HepG2 (cell line): Measurements from ENCODE around the gene ABTB2. TPM values are rescaled to one million over a fixed set of nuclear protein-coding genes. Genes with fewer than 3 reads are reported as not detected.
A peak's percentile ranks its signal among the peaks of the same experiment; 100 is the strongest.
"Not testable (repeated sequence)": the region's sequence is repeated elsewhere in the genome, so short reads cannot be mapped to it uniquely, and the experiment has no call there.

Experiments used
- ATAC-seq: fragments of 200-7000 bp; cut with Tn5 transposase; 3 replicates; pipeline ENCODE4 v1.9.1; 2020; ENCODE audit warnings: mild to moderate bottlenecking, moderate library complexity
- BruUV-seq: library from RNA; stranded (reverse); fragments of 400-500 nt; replicated peaks from 2 replicates; lab custom pipeline; 2021; lab: Mats Ljungman, UMichigan
- CTCF ChIA-PET: fragments of 300-600 bp; formaldehyde crosslinking; extraction: SDS; loops from one replicate; lab custom pipeline; 2021; ENCODE audit warnings: low total read pairs, inconsistent platforms, low intra/inter-chr PET ratio; lab: Yijun Ruan, JAX
- POLR2A ChIA-PET: fragments of 350-600 bp; sonication (Branson Sonifier 250); formaldehyde crosslinking; loops from one replicate; lab custom pipeline; 2020; ENCODE audit warnings: antibody characterized with exemption, inconsistent platforms; lab: Yijun Ruan, JAX
- DNase-seq: peaks from one replicate; pipeline ENCODE4 v3.0.0-alpha.2; 2015; ENCODE audit warnings: low spot score
- FAIRE-seq: peaks from 3 replicates; lab custom pipeline; 2011; peaks lifted over from hg19 to GRCh38; lab: Jason Lieb, UNC
- H2AFZ ChIP-seq: one replicate; pipeline ENCODE4 v1.6.1; 2011; ENCODE audit warnings: low read length, inconsistent platforms
- H3K27ac ChIP-seq: fragments of 300-600 bp; 3 replicates; pipeline ENCODE4 v1.8.0; 2011; ENCODE audit warnings: mixed run types, mild to moderate bottlenecking, mixed read lengths, low read length, inconsistent platforms; ENCODE audit not compliant: insufficient read depth; ENCODE audit errors: extremely low read length
- H3K27me3 ChIP-seq, 2 experiments: fragments of 200-600 bp in 1 of 2; 2 replicates in 1 of 2; 3 replicates in 1 of 2; pipeline versions ENCODE4 v1.6.0 to v1.8.0; 2011; ENCODE audit warnings: low read length in 2 of 2, mild to moderate bottlenecking in 2 of 2, moderate library complexity in 2 of 2, inconsistent platforms in 1 of 2; ENCODE audit not compliant: insufficient read depth in 2 of 2, control insufficient read depth in 1 of 2
- H3K36me3 ChIP-seq, 2 experiments: fragments of 200-600 bp in 1 of 2; replicated peaks in 1 of 2; 2 replicates in 1 of 2; 3 replicates in 1 of 2; pipeline versions ENCODE4 v1.5.1 to v1.8.0; 2011; ENCODE audit warnings: low read length in 2 of 2, inconsistent platforms in 1 of 2; ENCODE audit not compliant: insufficient read depth in 2 of 2, control insufficient read depth in 1 of 2
- H3K4me1 ChIP-seq: 2 replicates; pipeline ENCODE4 v1.5.1; 2012; ENCODE audit warnings: low read length, inconsistent platforms; ENCODE audit not compliant: insufficient read depth
- H3K4me2 ChIP-seq: 2 replicates; pipeline ENCODE4 v1.6.0; 2011; ENCODE audit warnings: low read depth, low read length, inconsistent platforms
- H3K4me3 ChIP-seq, 3 experiments: fragments of 200-600 bp in 1 of 3; sonication (generic), shearing (Covaris generic) in 1 of 3; replicated peaks in 1 of 3; 2 replicates each; pipeline ENCODE4 v1.5.1; 2011 to 2016; ENCODE audit warnings: low read length in 3 of 3, inconsistent platforms in 2 of 3, low read depth in 2 of 3, mild to moderate bottlenecking in 2 of 3, control low read depth in 1 of 3, mixed read lengths in 1 of 3; ENCODE audit not compliant: insufficient read depth in 1 of 3
- H3K79me2 ChIP-seq: one replicate; pipeline ENCODE4 v1.6.1; 2011; ENCODE audit warnings: low read length, inconsistent platforms; ENCODE audit not compliant: insufficient read depth
- H3K9ac ChIP-seq: 2 replicates; pipeline ENCODE4 v1.6.0; 2011; ENCODE audit warnings: mild to moderate bottlenecking, low read depth, low read length, inconsistent platforms; ENCODE audit not compliant: insufficient read depth
- H3K9me3 ChIP-seq: 2 replicates; pipeline ENCODE4 v1.5.1; 2012; ENCODE audit warnings: mild to moderate bottlenecking, low read length
- H4K20me1 ChIP-seq: 2 replicates; pipeline ENCODE4 v1.6.0; 2011; ENCODE audit warnings: inconsistent platforms, mild to moderate bottlenecking, low read length, moderate library complexity; ENCODE audit not compliant: insufficient read depth
- FOXA3 ChIP-seq: IDR thresholded peaks from 2 replicates; pipeline ENCODE4 v1.6.1; 2016; ENCODE audit warnings: missing genetic modification reagents, missing compliant biosample characterization
- SOX13 ChIP-seq, 3 experiments: fragments of 450-650 bp in 1 of 3; sonication (generic) in 1 of 3; formaldehyde crosslinking in 1 of 3; IDR thresholded peaks in 2 of 3; conservative IDR thresholded peaks in 1 of 3; 2 replicates each; pipeline versions ENCODE4 v1.5.0 to v1.6.1; 2016 to 2020; ENCODE audit warnings: antibody characterized with exemption in 1 of 3, mild to moderate bottlenecking in 1 of 3, missing compliant biosample characterization in 1 of 3, missing genetic modification reagents in 1 of 3, moderate library complexity in 1 of 3
- ZNF121 ChIP-seq: sonication (generic); formaldehyde crosslinking; IDR thresholded peaks from 2 replicates; pipeline ENCODE4 v1.5.0; 2020; ENCODE audit warnings: mild to moderate bottlenecking, missing genetic modification reagents
- ZNF841 ChIP-seq: sonication (generic); formaldehyde crosslinking; IDR thresholded peaks from 2 replicates; pipeline ENCODE4 v1.8.1; 2023; ENCODE audit warnings: missing genetic modification reagents, borderline replicate concordance
- WGBS: methylation state at CpG from one replicate; pipeline ENCODE4 v1.1.6; 2017; ENCODE audit warnings: low lambda C conversion rate; 5-methylcytosine and 5-hydroxymethylcytosine counted together
- in situ Hi-C: cut with HindIII; loops from 2 replicates; pipeline ENCODE4 v1.10.0; 2017; ENCODE audit warnings: low pct_unique_long_range_greater_than_20kb; ENCODE audit not compliant: extremely low pct_ligation_motif_present
- intact Hi-C: fragments of 100-400 bp; cut with micrococcal nuclease; formaldehyde crosslinking; loops from one replicate; pipeline ENCODE4 v1.10.0; 2022; ENCODE audit not compliant: unreplicated experiment
- polyA plus RNA-seq, 8 experiments: library from polyadenylated mRNA; depleted of rRNA in 3 of 8; stranded (reverse) in 7 of 8; unstranded in 1 of 8; fragments of >200 nt; fragmentation: Illumina TruSeq in 4 of 8; extraction: Trizol in 4 of 8; gene quantifications; 2 replicates each; pipeline versions ENCODE4 v1.2.1 to v1.2.3, GENCODE V29; 2011 to 2016; ENCODE audit warnings: low read depth in 4 of 8, missing spikeins in 1 of 8, mixed read lengths in 1 of 8; ENCODE audit not compliant: insufficient read depth in 1 of 8
- total RNA-seq, 5 experiments: library from RNA; depleted of rRNA; stranded (reverse); fragments of >200 nt; fragmentation: Illumina TruSeq; extraction: Trizol; gene quantifications; 2 replicates each; pipeline ENCODE4 v1.2.3, GENCODE V29; 2016; ENCODE audit warnings: low read depth in 1 of 5
- TF ChIP-seq, protein P1 (sequence below): IDR thresholded peaks from 2 replicates; pipeline ENCODE4 v1.4.0; 2020; ENCODE audit warnings: mild to moderate bottlenecking, missing genetic modification reagents
- TF ChIP-seq, protein P2 (sequence below): sonication (generic); formaldehyde crosslinking; IDR thresholded peaks from 2 replicates; pipeline ENCODE4 v1.5.1; 2020; ENCODE audit warnings: mild to moderate bottlenecking, missing genetic modification reagents, borderline replicate concordance

Gene ABTB2
- total and polyA plus RNA-seq, 2 of the 13 experiments (the other 11 are each of a cell fraction or from before 2014, with no cell fraction given) = 5.1 to 15.4 TPM

DNA sequence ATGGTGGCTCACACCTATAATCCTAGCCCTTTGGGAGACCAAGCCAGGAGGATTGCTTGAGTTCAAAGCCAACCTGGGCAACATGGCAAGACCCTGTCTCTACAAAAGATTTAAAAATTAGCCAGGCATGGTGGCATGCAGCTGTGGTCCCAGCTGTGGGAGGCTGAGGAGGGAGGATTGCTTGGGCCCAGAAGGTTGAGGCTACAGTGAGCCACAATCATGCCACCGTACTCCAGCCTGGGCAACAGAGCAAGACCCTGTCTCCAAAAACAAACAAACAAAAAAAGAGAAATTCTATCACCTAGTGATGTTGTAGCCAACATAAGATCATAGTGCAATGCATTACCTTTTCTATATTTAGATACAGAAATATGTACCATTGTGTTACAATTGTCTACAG is 138.5 kb downstream of the ABTB2 start:
- no peak overlapping the region for H3K4me2 ChIP-seq
- intact Hi-C loops (no loop called here), in situ Hi-C loops (no loop called here)
- no peak for FAIRE-seq
- WGBS = 100% methylated on average over 1 of the region's 1 CpG
- CTCF ChIA-PET = no interaction called here
- no peaks in the 10 kb centered on the region for H3K9me3 ChIP-seq
- no peak for DNase-seq
- H3K9ac ChIP-seq = no peak overlapping the region
- no peaks in the 10 kb centered on the region for H3K36me3 ChIP-seq
- no peaks in the 10 kb centered on the region for H3K27me3 ChIP-seq
- no peak overlapping the region for H3K4me3 ChIP-seq
- no peak for ATAC-seq
- TF ChIP-seq ZNF841 (no peak), ZNF121 (CRISPR knock-in tag) (peak; percentile 68)
- peaks cover 73% of the 10 kb centered on the region for H3K4me1 ChIP-seq
- H2AFZ ChIP-seq = no peak overlapping the region
- H3K27ac ChIP-seq = no peak overlapping the region
- POLR2A ChIA-PET = no interaction called here
- no peaks in the 10 kb centered on the region; the same call in 1 of the 2 replicates for H4K20me1 ChIP-seq
- H3K79me2 ChIP-seq = peaks cover 3% of the 10 kb centered on the region
- no TSS peak for BruUV-seq

DNA sequence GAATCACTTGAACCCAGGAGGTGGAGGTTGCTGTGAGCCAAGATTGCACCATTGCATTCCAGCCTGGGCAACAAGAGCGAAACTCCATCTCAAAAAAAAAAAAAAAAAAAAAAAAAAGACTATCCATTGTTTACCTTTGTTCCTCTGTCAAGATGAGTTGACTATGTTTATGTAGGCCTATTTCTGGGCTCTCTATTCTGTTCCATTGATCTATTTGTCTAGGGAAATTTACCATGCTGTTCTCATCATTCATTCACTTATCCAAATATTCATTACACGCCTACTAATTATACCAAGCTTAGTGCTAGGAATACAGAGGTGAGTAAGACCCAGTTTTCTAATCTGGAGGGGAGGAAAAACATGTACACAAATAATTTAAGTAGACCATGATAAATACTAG is 139.1 kb downstream of the ABTB2 start:
- intact Hi-C loops; H3K27me3 ChIP-seq; DNase-seq; in situ Hi-C loops; BruUV-seq; H3K36me3 ChIP-seq; H2AFZ ChIP-seq; H3K9ac ChIP-seq; FAIRE-seq; H3K79me2 ChIP-seq; CTCF ChIA-PET; H4K20me1 ChIP-seq; H3K9me3 ChIP-seq; H3K27ac ChIP-seq; H3K4me2 ChIP-seq; H3K4me3 ChIP-seq; POLR2A ChIA-PET; TF ChIP-seq SOX13 (IDR thresholded peaks at IDR 0.05): not testable (repeated sequence)
- H3K4me1 ChIP-seq = peaks cover 73% of the 10 kb centered on the region
- peak; percentile 53 for ATAC-seq
- WGBS = 75% methylated on average over 2 of the region's 2 CpGs
- TF ChIP-seq, protein P1, sequence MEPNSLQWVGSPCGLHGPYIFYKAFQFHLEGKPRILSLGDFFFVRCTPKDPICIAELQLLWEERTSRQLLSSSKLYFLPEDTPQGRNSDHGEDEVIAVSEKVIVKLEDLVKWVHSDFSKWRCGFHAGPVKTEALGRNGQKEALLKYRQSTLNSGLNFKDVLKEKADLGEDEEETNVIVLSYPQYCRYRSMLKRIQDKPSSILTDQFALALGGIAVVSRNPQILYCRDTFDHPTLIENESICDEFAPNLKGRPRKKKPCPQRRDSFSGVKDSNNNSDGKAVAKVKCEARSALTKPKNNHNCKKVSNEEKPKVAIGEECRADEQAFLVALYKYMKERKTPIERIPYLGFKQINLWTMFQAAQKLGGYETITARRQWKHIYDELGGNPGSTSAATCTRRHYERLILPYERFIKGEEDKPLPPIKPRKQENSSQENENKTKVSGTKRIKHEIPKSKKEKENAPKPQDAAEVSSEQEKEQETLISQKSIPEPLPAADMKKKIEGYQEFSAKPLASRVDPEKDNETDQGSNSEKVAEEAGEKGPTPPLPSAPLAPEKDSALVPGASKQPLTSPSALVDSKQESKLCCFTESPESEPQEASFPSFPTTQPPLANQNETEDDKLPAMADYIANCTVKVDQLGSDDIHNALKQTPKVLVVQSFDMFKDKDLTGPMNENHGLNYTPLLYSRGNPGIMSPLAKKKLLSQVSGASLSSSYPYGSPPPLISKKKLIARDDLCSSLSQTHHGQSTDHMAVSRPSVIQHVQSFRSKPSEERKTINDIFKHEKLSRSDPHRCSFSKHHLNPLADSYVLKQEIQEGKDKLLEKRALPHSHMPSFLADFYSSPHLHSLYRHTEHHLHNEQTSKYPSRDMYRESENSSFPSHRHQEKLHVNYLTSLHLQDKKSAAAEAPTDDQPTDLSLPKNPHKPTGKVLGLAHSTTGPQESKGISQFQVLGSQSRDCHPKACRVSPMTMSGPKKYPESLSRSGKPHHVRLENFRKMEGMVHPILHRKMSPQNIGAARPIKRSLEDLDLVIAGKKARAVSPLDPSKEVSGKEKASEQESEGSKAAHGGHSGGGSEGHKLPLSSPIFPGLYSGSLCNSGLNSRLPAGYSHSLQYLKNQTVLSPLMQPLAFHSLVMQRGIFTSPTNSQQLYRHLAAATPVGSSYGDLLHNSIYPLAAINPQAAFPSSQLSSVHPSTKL = peak; percentile 49
- TF ChIP-seq SOX13 (CRISPR knock-in tag; conservative IDR thresholded peaks at IDR 0.05 in 1 of 2, IDR thresholded peaks at IDR 0.05 in 1 of 2) = peak in 1 of 2 experiments; percentile 81; a peak in 2 of 4 replicates
- peak; percentile 67 for TF ChIP-seq FOXA3 (CRISPR knock-in tag)
- TF ChIP-seq, protein P2, sequence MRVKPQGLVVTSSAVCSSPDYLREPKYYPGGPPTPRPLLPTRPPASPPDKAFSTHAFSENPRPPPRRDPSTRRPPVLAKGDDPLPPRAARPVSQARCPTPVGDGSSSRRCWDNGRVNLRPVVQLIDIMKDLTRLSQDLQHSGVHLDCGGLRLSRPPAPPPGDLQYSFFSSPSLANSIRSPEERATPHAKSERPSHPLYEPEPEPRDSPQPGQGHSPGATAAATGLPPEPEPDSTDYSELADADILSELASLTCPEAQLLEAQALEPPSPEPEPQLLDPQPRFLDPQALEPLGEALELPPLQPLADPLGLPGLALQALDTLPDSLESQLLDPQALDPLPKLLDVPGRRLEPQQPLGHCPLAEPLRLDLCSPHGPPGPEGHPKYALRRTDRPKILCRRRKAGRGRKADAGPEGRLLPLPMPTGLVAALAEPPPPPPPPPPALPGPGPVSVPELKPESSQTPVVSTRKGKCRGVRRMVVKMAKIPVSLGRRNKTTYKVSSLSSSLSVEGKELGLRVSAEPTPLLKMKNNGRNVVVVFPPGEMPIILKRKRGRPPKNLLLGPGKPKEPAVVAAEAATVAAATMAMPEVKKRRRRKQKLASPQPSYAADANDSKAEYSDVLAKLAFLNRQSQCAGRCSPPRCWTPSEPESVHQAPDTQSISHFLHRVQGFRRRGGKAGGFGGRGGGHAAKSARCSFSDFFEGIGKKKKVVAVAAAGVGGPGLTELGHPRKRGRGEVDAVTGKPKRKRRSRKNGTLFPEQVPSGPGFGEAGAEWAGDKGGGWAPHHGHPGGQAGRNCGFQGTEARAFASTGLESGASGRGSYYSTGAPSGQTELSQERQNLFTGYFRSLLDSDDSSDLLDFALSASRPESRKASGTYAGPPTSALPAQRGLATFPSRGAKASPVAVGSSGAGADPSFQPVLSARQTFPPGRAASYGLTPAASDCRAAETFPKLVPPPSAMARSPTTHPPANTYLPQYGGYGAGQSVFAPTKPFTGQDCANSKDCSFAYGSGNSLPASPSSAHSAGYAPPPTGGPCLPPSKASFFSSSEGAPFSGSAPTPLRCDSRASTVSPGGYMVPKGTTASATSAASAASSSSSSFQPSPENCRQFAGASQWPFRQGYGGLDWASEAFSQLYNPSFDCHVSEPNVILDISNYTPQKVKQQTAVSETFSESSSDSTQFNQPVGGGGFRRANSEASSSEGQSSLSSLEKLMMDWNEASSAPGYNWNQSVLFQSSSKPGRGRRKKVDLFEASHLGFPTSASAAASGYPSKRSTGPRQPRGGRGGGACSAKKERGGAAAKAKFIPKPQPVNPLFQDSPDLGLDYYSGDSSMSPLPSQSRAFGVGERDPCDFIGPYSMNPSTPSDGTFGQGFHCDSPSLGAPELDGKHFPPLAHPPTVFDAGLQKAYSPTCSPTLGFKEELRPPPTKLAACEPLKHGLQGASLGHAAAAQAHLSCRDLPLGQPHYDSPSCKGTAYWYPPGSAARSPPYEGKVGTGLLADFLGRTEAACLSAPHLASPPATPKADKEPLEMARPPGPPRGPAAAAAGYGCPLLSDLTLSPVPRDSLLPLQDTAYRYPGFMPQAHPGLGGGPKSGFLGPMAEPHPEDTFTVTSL = 0 out of 2 replicates have a peak, but pooled peaks have one; percentile 16
